Psoas muscle (tissue), 8 donors: ENCODE measurements around the gene TXLNB. TPM values are rescaled to one million over a fixed set of nuclear protein-coding genes. Genes with fewer than 3 reads are reported as not detected.

ENCODE experiments used
- ATAC-seq, 4 donors: fragments of 200-7000 bp; cut with Tn5 transposase; one replicate each; pipeline ENCODE4 v1.9.1; 2020; ENCODE audit warnings: moderate library complexity in 3 of 4, mild to moderate bottlenecking in 2 of 4
- DNase-seq, 2 donors: peaks; one replicate each; pipeline ENCODE4 v3.0.0-alpha.2; 2020
- H3K27ac ChIP-seq: fragments of 200-600 bp; one replicate; pipeline ENCODE4 v1.8.0; 2022
- H3K27me3 ChIP-seq, 3 donors: fragments of 200-600 bp in 1 of 3; one replicate each; pipeline versions ENCODE4 v1.6.1 to v1.8.0; 2013 to 2022; ENCODE audit warnings: low read length in 2 of 3, mild to moderate bottlenecking in 2 of 3, moderate library complexity in 1 of 3; ENCODE audit not compliant: insufficient read depth in 3 of 3
- H3K36me3 ChIP-seq, 2 donors: fragments of 200-600 bp in 1 of 2; one replicate each; pipeline versions ENCODE4 v1.6.1 to v1.8.0; 2013 to 2022; ENCODE audit warnings: low read depth in 1 of 2, mild to moderate bottlenecking in 1 of 2, moderate library complexity in 1 of 2; ENCODE audit not compliant: insufficient read depth in 1 of 2
- H3K4me1 ChIP-seq: fragments of 200-600 bp; one replicate; pipeline ENCODE4 v1.8.0; 2022
- H3K4me3 ChIP-seq: fragments of 200-600 bp; one replicate; pipeline ENCODE4 v1.8.0; 2022; ENCODE audit warnings: mild to moderate bottlenecking
- H3K9me3 ChIP-seq: fragments of 200-600 bp; one replicate; pipeline ENCODE4 v1.8.0; 2022
- WGBS, 3 donors: extraction: QIAGEN DNeasy Blood & Tissue Kit; methylation state at CpG; one replicate each; pipeline versions ENCODE4 v1.1.6 to v1.1.7; 2013; 5-methylcytosine and 5-hydroxymethylcytosine counted together
- intact Hi-C, 2 donors: fragments of 100-400 bp; cut with DNase I; formaldehyde crosslinking; loops; one replicate each; pipeline versions ENCODE4 v1.11.0 to v1.14.2; 2022
- polyA plus RNA-seq, 3 donors: library from polyadenylated mRNA; stranded (reverse); fragments of 200-250 nt; gene quantifications; one replicate each; pipeline ENCODE4 v1.2.3, GENCODE V29; 2013
- total RNA-seq, 4 donors: library from RNA; stranded (reverse); fragmentation: NEBNext Ultra II Directional in 2 of 4; extraction: Animal tissue kit (Norgen Biotek cat#: 25700) in 2 of 4; gene quantifications; one replicate each; pipeline versions ENCODE4 v1.2.1 to v1.2.4, GENCODE V29; 2021 to 2023
- TF ChIP-seq, protein P1 (sequence below): fragments of 200-600 bp; IDR thresholded peaks from one replicate; pipeline ENCODE4 v1.8.0; 2022; ENCODE audit warnings: antibody characterized with exemption
- donor health status: healthy with polysubstance abuse.
- donor health status: DM: no; HTN: no; CAD: no; lungs with moderate emphysema.
- donor health status: Bipolar disorder and iron deficiency.
- donor health status: healthy.
- donor health status: DM: yes; HTN: yes; CAD: no.
- donor health status: DM: no; HTN: no; CAD: no.
- donor health status: DM: no; HTN: no; CAD: no.
- donor health status: DM: yes; HTN: yes; CAD: no.

The TXLNB gene
- total and polyA plus RNA-seq, 7 donors = 1.8 to 230 (median 128) TPM

DNA sequence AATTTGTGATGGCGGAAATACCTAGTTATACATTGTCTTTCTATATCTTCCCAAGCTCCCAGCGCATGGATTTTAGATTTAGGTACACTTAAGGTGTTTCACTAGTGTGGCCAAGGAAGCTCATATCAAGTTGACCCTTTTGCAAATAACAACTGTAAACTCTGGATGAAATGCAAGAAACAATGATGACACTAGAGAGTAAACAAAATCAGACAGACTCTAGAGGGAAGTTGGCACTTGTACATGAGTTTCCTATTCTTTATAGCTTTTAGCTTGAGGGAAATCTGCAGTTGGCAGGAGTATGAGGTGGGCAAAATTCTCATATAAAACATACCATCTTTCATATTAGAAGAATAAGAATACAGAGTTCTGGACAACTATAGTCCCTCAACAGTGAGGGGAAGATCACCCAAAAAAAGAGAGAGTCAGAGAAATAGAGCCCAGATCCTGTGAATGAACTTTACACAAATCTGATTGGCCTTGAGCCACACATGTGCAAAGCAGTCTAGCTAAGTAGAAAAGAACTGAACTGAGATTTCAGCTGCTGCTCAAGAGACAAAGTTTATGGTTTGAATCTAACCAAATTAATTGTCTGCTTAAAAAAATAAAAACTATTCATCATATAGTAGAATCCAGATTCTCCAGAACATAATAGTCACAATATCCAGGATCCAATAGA lies 26.1 kb downstream of the TXLNB start:
- peak overlapping the region; percentile 93 for H3K27ac ChIP-seq
- peaks cover 4 to 53% of the 10 kb centered on the region in 2 donors for H3K36me3 ChIP-seq
- peaks cover 37% of the 10 kb centered on the region for H3K4me1 ChIP-seq
- WGBS, 3 donors = 95 to 100% (median 99%) methylated on average over 2 of the region's 2 CpGs
- no peaks in the 10 kb centered on the region for H3K9me3 ChIP-seq
- no peaks in the 10 kb centered on the region for H3K27me3 ChIP-seq
- no peak for DNase-seq
- TF ChIP-seq, protein P1, sequence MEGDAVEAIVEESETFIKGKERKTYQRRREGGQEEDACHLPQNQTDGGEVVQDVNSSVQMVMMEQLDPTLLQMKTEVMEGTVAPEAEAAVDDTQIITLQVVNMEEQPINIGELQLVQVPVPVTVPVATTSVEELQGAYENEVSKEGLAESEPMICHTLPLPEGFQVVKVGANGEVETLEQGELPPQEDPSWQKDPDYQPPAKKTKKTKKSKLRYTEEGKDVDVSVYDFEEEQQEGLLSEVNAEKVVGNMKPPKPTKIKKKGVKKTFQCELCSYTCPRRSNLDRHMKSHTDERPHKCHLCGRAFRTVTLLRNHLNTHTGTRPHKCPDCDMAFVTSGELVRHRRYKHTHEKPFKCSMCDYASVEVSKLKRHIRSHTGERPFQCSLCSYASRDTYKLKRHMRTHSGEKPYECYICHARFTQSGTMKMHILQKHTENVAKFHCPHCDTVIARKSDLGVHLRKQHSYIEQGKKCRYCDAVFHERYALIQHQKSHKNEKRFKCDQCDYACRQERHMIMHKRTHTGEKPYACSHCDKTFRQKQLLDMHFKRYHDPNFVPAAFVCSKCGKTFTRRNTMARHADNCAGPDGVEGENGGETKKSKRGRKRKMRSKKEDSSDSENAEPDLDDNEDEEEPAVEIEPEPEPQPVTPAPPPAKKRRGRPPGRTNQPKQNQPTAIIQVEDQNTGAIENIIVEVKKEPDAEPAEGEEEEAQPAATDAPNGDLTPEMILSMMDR = no peak
- intact Hi-C loops = no loop called here
- no peak for ATAC-seq
- no peak overlapping the region for H3K4me3 ChIP-seq

- Histone ChIP-seq H3K4me3 (no peak overlapping the region), H3K27me3 (no peaks in the 10 kb centered on the region), H3K9me3 (no peaks in the 10 kb centered on the region), H3K36me3 (peaks cover 0 to 52% of the 10 kb centered on the region in 2 donors), H3K27ac (peak overlapping the region; percentile 93), H3K4me1 (peaks cover 35% of the 10 kb centered on the region)
- WGBS, 3 donors = 44 to 61% (median 52%) methylated on average over 13 of the region's 13 CpGs
- TF ChIP-seq, protein P1 = no peak
- ATAC-seq = peak; percentile 93 to 98 (median 98)
- intact Hi-C loops = loop anchor here in 1 of 2 donors (1.0 kb wide), 1 partner anchor 29 kb away; the partner anchor contains the start of gene TXLNB
- DNase-seq = no peak
Measured at GRCh38 chr6:139262519-139263300, 29.1 kb downstream of the TXLNB start.

DNA sequence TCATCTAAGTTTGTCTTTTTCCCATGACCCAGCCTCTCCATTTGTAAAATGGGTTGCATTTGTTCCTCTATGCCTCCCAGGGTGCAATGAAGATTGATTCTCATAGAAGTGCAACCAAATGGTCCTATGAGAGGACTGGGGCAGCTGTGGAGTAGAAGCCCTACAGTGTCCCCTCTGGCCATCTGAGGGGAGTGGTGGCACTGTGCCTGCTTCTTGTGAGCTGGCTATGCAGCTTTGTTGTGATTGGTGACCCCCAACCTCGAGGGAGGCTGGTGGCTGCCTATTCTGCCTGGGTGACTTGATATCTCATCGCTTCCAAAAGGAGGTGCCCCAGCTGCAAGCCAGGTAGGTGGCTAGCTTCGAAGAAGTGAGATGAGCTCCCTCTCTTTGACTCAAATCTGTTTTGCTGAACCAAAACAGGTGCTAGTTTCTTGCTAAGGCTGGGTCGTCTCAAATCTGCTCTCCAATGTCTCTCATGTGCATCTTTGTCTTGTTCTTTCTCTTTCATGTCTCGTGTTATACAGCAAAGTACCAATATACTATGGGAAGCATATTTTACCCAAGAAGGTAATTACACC lies 33.9 kb downstream of the TXLNB start:
- DNase-seq (no peak), ATAC-seq (no peak)
- intact Hi-C loops = no loop called here
- TF ChIP-seq, protein P1 = no peak
- Histone ChIP-seq H3K27me3 (no peaks in the 10 kb centered on the region), H3K4me1 (peaks cover 13% of the 10 kb centered on the region), H3K9me3 (no peaks in the 10 kb centered on the region), H3K4me3 (no peak overlapping the region), H3K36me3 (peaks cover 0 to 81% of the 10 kb centered on the region in 2 donors), H3K27ac (peak overlapping the region; percentile 91)
- 70 to 81% (median 71%) methylated on average over 5 of the region's 5 CpGs for WGBS, 3 donors

DNA sequence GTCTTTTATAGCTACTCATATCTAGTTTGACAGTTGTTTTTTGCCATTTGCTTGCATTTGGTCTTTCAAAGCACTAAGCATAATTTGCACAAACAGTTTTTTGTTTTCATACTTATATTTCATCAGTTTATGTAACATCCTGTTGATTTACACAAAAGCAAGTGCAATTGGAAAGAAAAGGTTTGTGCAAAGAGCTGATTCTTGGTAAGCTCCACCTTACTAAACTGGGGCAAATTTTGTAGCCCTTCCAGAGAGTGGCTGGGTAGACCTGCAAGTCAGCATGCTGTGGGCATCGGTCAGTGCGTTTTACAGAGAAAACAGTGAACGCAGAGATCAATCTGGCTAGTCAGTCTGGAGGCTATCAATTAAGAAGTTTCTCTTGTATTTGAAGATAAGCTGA lies 34.5 kb downstream of the TXLNB start:
- TF ChIP-seq, protein P1 = no peak
- no peaks in the 10 kb centered on the region for H3K27me3 ChIP-seq

More for the DNA sequence above, 34.5 kb downstream of the TXLNB start:
- no peak overlapping the region for H3K4me3 ChIP-seq
- H3K27ac ChIP-seq = peak overlapping the region; percentile 91
- intact Hi-C loops = no loop called here
- H3K36me3 ChIP-seq = peaks cover 0 to 87% of the 10 kb centered on the region in 2 donors
- no peak for ATAC-seq
- WGBS, 3 donors = 92 to 95% (median 92%) methylated on average over 3 of the region's 3 CpGs
- no peaks in the 10 kb centered on the region for H3K9me3 ChIP-seq
- peaks cover 14% of the 10 kb centered on the region for H3K4me1 ChIP-seq
- DNase-seq = no peak
